Natural killer cell (primary cell): Measurements from ENCODE around the gene SUN3. TPM values are rescaled to one million over a fixed set of nuclear protein-coding genes. Genes with fewer than 3 reads are reported as not detected.

Source experiments
- ATAC-seq, 3 donors: fragments of 150-1000 bp in 2 of 3; fragments of 200-7000 bp in 1 of 3; cut with Tn5 transposase; 1 replicate in 1 of 3; 2 replicates in 2 of 3; pipeline ENCODE4 v1.10.0; 2021; ENCODE audit warnings: mild to moderate bottlenecking in 2 of 3, moderate library complexity in 2 of 3
- DNase-seq, 2 donors: peaks; one replicate each; pipeline versions ENCODE4 v3.0.0 to v3.0.0-alpha.2; 2013 to 2021; ENCODE audit warnings: mixed read lengths in 1 of 2
- H3K27ac ChIP-seq: one replicate; pipeline ENCODE4 v1.5.1; 2013; ENCODE audit warnings: mild to moderate bottlenecking, low read length
- H3K27me3 ChIP-seq: one replicate; pipeline ENCODE4 v1.6.1; 2013; ENCODE audit warnings: low read length; ENCODE audit not compliant: control insufficient read depth, insufficient read depth
- H3K36me3 ChIP-seq: one replicate; pipeline ENCODE4 v1.6.1; 2013; ENCODE audit warnings: low read length; ENCODE audit not compliant: control insufficient read depth, insufficient read depth
- H3K4me1 ChIP-seq: one replicate; pipeline ENCODE4 v1.6.1; 2013; ENCODE audit warnings: low read length; ENCODE audit not compliant: control insufficient read depth, insufficient read depth
- H3K4me3 ChIP-seq: one replicate; pipeline ENCODE4 v1.5.1; 2013; ENCODE audit warnings: low read length
- H3K9me3 ChIP-seq: one replicate; pipeline ENCODE4 v1.6.1; 2013; ENCODE audit warnings: low read length; ENCODE audit not compliant: control insufficient read depth, insufficient read depth
- H3K27ac Mint-ChIP-seq, 2 donors: one replicate each; pipeline ENCODE4 v1.8.0; 2022; ENCODE audit warnings: mild to moderate bottlenecking in 2 of 2, mixed read lengths in 2 of 2, moderate library complexity in 1 of 2
- H3K27me3 Mint-ChIP-seq, 2 donors: one replicate each; pipeline ENCODE4 v1.8.0; 2022; ENCODE audit warnings: low read depth in 2 of 2, mixed read lengths in 2 of 2
- H3K36me3 Mint-ChIP-seq: one replicate; pipeline ENCODE4 v1.8.0; 2022; ENCODE audit warnings: mixed read lengths
- H3K4me1 Mint-ChIP-seq, 2 donors: one replicate each; pipeline ENCODE4 v1.8.0; 2022; ENCODE audit warnings: mixed read lengths in 2 of 2
- H3K4me3 Mint-ChIP-seq: one replicate; pipeline ENCODE4 v1.8.0; 2022; ENCODE audit warnings: mild to moderate bottlenecking, moderate library complexity, mixed read lengths
- H3K9me3 Mint-ChIP-seq, 2 donors: one replicate each; pipeline ENCODE4 v1.8.0; 2022; ENCODE audit warnings: mixed read lengths in 2 of 2
- CTCF ChIP-seq: fragments of 200-600 bp; IDR thresholded peaks from one replicate; pipeline ENCODE4 v1.8.0; 2022; ENCODE audit warnings: antibody characterized with exemption
- WGBS: methylation state at CpG from one replicate; pipeline ENCODE4 v1.1.7; 2013; ENCODE audit warnings: missing lambda C conversion rate; ENCODE audit not compliant: insufficient coverage; 5-methylcytosine and 5-hydroxymethylcytosine counted together
- intact Hi-C: fragments of 100-400 bp; cut with micrococcal nuclease; formaldehyde crosslinking; loops from one replicate; pipeline ENCODE4 v1.14.2; 2022
- total RNA-seq, 4 donors: library from RNA; stranded (reverse); fragments of 120-200 nt in 1 of 4; gene quantifications; one replicate each; pipeline versions ENCODE4 v1.2.3 to v1.2.4, GENCODE V29; 2013 to 2022

Gene SUN3
- total RNA-seq, 3 donors from 2014 or later (not counting 1 experiment from before 2014, with no cell fraction given), result 1.3 TPM; not detected in 2

- Mint-ChIP-seq H3K9me3 (no peaks in the 10 kb centered on the region), H3K4me1 (no peaks in the 10 kb centered on the region), H3K27me3 (peaks cover 0 to 2% of the 10 kb centered on the region in 2 donors), H3K4me3 (no peak overlapping the region), H3K36me3 (peaks cover 6% of the 10 kb centered on the region), H3K27ac (no peak overlapping the region)
- DNase-seq, result no peak
- TF ChIP-seq CTCF, result no peak
- no peaks in the 10 kb centered on the region for H3K36me3 ChIP-seq
- 96% methylated on average over 2 of the region's 2 CpGs for WGBS
- H3K4me1 ChIP-seq, result no peaks in the 10 kb centered on the region
- intact Hi-C loops, result no loop called here
- no peak overlapping the region for H3K27ac ChIP-seq
- H3K4me3 ChIP-seq, result no peak overlapping the region
- H3K27me3 ChIP-seq, result no peaks in the 10 kb centered on the region
- no peak for ATAC-seq
- H3K9me3 ChIP-seq, result no peaks in the 10 kb centered on the region
Measured at GRCh38 chr7:48067475-48067874, 38.6 kb upstream of the SUN3 start.

- Histone ChIP-seq H3K27ac (no peak overlapping the region), H3K9me3 (no peaks in the 10 kb centered on the region), H3K4me1 (peaks cover 4% of the 10 kb centered on the region), H3K27me3 (no peaks in the 10 kb centered on the region), H3K4me3 (no peak overlapping the region), H3K36me3 (no peaks in the 10 kb centered on the region)
- intact Hi-C loops, result no loop called here
- no peak overlapping the region for H3K4me3 Mint-ChIP-seq
- peaks cover 4% of the 10 kb centered on the region in 2 donors for H3K4me1 Mint-ChIP-seq
- ATAC-seq (no peak), DNase-seq (no peak)
- H3K36me3 Mint-ChIP-seq, result peaks cover 6% of the 10 kb centered on the region
- no peaks in the 10 kb centered on the region for H3K9me3 Mint-ChIP-seq
- H3K27ac Mint-ChIP-seq, result no peak overlapping the region
- TF ChIP-seq CTCF, result no peak
- WGBS, result 75% methylated on average over 1 of the region's 1 CpG
- H3K27me3 Mint-ChIP-seq, result peaks cover 0 to 2% of the 10 kb centered on the region in 2 donors
Measured at GRCh38 chr7:48063985-48064384, 35.1 kb upstream of the SUN3 start.

- Mint-ChIP-seq H3K9me3 (peaks cover 0 to 3% of the 10 kb centered on the region in 2 donors), H3K4me1 (peaks cover 8 to 9% of the 10 kb centered on the region in 2 donors), H3K4me3 (no peak overlapping the region), H3K27me3 (peaks cover 0 to 3% of the 10 kb centered on the region in 2 donors), H3K36me3 (peaks cover 15% of the 10 kb centered on the region), H3K27ac (no peak overlapping the region)
- no peak for TF ChIP-seq CTCF
- WGBS, result 100% methylated on average over 5 of the region's 5 CpGs
- no peaks in the 10 kb centered on the region for H3K27me3 ChIP-seq
- no peaks in the 10 kb centered on the region for H3K36me3 ChIP-seq
- H3K27ac ChIP-seq, result no peak overlapping the region
- no peak overlapping the region for H3K4me3 ChIP-seq
- H3K4me1 ChIP-seq, result peaks cover 6% of the 10 kb centered on the region
- no peak for ATAC-seq
- no peaks in the 10 kb centered on the region for H3K9me3 ChIP-seq
- intact Hi-C loops, result no loop called here
- no peak for DNase-seq
Measured at GRCh38 chr7:48059706-48060105, 30.8 kb upstream of the SUN3 start.

GRCh38 chr7:48058990-48059389 lies 30.1 kb upstream of the SUN3 start:
- intact Hi-C loops, result no loop called here
- WGBS, result 87% methylated on average over 2 of the region's 2 CpGs
- Mint-ChIP-seq H3K4me1 (peaks cover 8 to 9% of the 10 kb centered on the region in 2 donors), H3K27me3 (peaks cover 0 to 3% of the 10 kb centered on the region in 2 donors), H3K9me3 (peaks cover 0 to 3% of the 10 kb centered on the region in 2 donors), H3K27ac (no peak overlapping the region), H3K36me3 (peaks cover 15% of the 10 kb centered on the region), H3K4me3 (no peak overlapping the region)
- H3K9me3 ChIP-seq, result no peaks in the 10 kb centered on the region
- H3K27me3 ChIP-seq, result no peaks in the 10 kb centered on the region
- DNase-seq (no peak), ATAC-seq (no peak)
- TF ChIP-seq CTCF, result no peak
- peaks cover 6% of the 10 kb centered on the region for H3K4me1 ChIP-seq
- no peak overlapping the region for H3K4me3 ChIP-seq
- no peaks in the 10 kb centered on the region for H3K36me3 ChIP-seq
- no peak overlapping the region for H3K27ac ChIP-seq
